Activated CD8-positive, alpha-beta memory T cell treated with anti-CD3 and anti-CD28 coated beads, Interleukin-2, amount 50 U/mL, for 1 hour (primary cell): ENCODE results near the gene CXCL13.
"Not testable (repeated sequence)": the region's sequence is repeated elsewhere in the genome, so short reads cannot be mapped to it uniquely, and the experiment has no call there.

Experiments used
- DNase-seq: peaks from one replicate; pipeline ENCODE4 v3.0.0-alpha.2; 2020; ENCODE audit errors: extremely low read depth

CXCL13 gene

GRCh38 chr4:77601614-77602187 lies 3.9 kb upstream of the CXCL13 start:
- DNase-seq = no peak

DNA sequence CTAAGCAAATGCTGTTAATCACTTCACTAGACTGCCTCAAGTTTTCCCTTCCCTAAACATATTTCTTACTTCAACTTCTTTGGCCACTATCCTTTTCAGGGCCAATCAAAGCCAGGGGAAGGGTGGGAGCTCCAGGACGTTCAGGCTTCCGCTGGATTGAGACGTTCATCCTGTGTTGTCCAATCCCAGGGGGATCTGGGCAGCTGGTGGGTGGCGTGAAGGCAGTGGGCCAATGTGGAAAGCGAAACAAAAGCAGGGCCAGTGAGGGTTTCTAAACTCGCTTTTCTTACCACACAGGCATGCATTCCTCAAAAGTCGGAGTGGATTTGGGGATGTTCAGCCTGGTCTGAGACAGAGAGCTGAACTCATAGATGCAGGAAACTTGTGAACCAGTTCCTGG lies 7.6 kb downstream of the CXCL13 start:
- no peak for DNase-seq

DNA sequence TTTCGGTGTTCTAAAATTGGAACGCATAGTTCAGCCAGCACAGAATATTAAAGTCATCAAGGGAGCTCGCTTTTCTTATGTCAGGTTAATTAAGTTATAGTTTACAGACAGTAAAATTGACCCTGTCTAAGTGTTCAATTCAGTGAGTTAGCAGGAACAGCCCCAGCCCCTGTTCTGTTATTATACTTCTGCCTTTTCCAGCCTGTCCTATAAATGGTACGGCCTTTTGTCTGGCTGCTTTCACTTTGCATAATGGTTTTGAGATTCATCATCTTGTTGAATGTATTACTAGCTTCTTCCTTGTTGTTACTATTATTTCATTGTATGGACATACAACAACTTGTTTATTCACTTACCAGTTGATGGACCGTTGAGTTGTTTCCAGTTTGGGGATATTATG lies 9.5 kb downstream of the CXCL13 start:
- no peak for DNase-seq

DNA sequence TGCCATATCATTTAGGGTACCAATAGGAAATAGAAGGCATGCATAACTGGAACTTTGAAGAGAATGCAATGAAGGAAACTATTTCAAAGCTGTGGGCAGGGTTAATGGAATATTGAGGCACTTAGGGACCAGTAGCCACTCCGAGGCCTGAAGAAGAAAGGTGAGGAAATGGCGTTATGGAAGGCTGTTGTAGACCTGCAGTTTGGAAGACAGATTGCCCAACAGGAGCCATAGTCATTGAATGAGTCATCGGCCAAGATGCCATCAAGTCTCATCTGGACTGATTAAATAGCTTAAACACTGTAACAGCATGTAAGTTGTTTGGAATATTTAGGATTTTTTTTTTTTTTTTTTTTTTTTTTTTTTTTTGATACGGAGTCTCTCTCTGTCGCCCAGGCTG lies 11.6 kb downstream of the CXCL13 start:
- DNase-seq = no peak

DNA sequence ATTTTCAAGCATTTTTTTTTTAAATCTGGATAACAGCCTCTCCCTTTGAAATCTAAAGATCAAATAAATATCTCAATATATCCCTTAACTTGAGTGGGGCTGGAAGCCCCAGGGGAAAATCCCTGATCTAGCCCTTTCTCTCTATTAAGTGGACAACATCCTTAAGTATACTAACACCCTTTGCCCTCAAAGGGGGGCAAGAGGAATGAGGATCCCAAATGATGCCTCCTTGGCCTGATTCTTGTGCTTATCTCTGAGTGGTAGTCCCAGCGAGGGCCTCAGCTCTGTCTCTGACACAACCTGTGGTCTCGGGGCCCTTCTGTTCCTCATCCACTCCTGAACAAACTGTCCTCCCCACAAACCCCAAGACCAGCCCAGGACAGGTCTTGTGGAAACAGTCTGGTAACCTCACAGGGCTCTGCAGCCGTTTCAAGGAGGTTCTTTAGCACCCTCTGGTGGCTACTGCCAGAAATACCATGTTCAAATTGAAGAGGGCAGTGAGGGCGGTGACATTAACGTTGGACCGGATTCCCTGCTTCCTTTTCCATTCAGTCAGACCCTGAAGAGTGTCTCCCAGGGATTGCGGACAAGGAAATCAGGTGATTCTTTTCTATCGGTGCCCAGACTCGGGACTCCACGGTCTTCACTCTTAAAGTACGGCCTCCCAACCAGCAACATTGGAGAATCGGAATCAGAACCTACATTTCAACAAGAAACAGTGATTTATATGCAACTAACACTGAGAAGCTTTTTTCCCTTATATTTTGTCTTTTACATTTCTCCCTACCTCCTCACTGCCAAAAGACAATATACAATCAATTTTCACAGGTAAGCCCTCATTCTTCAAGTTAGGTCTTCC lies 13.0 kb downstream of the CXCL13 start:
- no peak for DNase-seq

DNA sequence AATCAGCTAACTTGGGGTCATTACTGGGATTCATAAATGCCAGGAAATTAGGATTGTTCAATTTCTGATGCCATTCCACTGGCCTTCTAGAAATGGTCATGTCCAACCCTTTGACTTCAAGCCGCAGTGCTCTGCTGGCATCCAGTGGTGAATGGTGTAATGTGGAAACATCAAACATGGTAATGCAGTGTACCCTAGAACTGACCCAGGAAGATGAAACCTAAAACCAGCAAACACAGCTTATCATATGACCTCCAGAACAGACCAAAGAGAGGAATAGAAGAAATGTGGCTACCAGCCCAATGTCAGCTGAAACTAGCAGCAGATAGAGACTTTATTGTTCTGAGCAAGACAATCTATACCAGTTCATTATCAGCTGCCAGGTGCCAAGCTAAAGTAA lies 13.8 kb downstream of the CXCL13 start:
- DNase-seq = no peak

GRCh38 chr4:77621254-77621653 lies 15.6 kb downstream of the CXCL13 start:
- no peak for DNase-seq

- DNase-seq = no peak
Observed at GRCh38 chr4:77623091-77623490, 17.5 kb downstream of the CXCL13 start.

DNA sequence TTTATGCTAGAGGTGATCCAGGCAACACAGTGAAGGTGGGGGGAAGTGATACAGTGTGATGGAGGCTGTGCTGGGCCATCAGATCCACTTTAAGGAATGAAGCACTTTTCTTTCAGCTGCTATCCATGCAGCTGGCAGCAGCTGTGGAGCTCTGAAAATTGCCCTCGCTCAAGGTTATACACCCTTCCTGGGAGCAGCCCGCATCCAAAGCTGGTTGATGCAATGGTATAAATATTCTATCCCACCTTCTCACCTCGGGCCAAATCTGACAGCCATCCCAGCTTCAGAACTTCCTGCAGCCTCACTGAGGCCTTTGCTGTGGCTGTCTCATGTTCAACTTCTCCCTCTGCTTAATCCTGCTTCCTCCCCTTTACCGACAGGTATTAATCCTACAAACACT lies 18.6 kb downstream of the CXCL13 start:
- DNase-seq = no peak

DNA sequence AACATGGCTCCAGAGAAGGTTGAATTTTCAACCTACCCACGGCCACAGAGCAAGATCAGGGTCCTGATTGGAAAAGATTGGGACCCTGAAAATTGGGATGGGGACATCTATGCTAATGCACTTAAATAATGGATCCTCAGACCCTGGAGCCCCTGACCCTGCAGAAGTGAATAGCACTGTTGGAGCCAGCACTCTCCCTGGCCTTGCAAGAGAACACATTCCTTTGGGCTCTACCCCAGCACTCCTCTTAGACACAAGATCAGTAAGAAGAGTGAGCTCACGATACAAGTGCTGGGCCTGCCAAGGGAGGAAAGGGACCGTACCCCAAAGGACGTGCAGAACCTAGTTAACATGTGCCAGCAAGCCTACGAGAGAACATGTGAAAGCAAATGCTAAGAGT lies 19.9 kb downstream of the CXCL13 start:
- DNase-seq = no peak

- no peak for DNase-seq
Observed at GRCh38 chr4:77629885-77630284, 24.3 kb downstream of the CXCL13 start.

DNA sequence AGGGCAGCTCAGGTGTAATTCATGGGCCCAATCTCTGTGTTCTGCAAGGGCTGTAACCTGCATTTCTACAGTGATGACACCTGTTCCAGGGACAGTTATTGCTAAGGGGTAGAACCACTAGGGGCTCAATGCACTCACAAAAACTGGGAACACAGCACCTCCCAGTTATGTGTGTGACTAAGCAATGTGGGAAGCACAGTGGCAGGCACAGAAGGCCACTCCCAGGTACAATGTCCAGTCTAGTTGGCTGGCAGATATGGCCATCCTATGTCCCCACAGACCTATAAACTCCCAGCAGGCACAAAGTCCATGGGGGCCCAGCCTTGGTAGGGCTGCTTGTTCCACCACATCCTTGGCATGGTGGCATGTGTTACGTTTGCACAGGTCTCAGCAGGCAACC lies 25.7 kb downstream of the CXCL13 start:
- DNase-seq = no peak

DNA sequence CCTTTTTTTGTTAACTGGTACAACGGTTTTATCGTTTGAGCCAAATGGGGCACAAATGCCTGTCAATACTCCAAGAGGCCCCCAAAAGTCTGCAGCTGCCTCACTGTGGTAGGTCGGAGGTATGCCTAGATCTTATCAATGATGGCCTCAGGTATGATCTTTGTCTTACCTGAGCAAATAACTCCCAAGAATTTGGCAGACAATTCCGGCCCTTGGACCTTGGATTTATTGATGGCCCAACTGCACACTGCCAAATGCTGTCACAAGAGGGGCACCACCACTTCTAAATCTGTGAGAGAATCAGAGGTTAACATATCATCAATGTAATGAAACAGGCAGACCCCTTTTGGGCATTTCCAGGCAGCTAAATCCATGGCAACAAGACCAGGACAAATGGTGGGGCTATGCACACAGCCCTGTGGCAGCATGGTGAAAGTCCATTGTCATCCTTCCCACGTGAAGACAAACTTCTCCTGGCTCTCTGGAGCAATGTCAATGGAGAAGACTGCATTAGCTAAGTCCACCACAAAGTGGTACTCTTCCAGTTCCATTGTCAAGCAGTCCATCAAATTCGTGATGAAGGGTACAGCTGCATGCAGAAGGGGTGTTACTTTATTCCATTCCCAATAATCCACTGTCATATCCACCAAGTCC lies 28.6 kb downstream of the CXCL13 start:
- no peak for DNase-seq

GRCh38 chr4:77635246-77635645 lies 29.6 kb downstream of the CXCL13 start:
- no peak for DNase-seq

DNA sequence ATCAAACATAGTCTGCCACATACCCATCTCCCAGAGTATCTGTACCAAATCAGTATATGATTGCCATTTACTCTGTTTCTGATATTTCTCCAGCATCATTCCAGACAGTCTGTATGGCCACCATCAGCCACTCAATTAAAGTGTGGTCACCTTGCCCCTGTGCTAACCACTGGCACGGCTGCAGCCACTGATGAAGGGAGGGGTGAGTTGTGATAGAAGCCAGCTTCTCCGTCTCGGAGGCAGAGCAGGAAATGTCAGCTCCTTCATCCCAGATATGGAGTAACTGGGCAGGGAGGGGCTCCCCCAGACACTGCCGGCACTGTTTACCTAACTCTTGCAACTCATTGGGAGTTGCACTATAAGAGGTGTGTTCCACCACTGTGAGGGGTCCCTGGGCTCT lies 30.3 kb downstream of the CXCL13 start:
- no peak for DNase-seq

- DNase-seq = no peak
Observed at GRCh38 chr4:77636902-77637301, 31.3 kb downstream of the CXCL13 start.

DNA sequence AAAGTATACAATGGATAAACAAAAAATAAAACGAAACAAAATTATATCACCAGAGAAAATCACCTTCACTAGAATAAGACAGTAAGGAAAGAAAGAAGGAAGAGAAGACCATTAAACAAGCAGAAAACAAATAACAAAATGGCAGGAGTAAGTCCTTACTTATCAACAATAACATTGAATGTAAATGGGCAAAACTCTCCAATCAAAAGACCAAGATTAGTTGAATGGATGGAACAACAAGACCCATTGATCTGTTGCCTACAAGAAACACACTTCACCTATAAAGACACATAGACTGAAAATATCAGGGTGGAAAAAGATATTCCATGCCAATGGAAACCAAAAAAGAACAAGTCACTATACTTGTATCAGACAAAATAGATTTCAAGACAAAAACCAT lies 38.4 kb downstream of the CXCL13 start:
- not testable (repeated sequence) for DNase-seq

- DNase-seq = no peak
Observed at GRCh38 chr4:77650787-77651186, 45.2 kb downstream of the CXCL13 start.

DNA sequence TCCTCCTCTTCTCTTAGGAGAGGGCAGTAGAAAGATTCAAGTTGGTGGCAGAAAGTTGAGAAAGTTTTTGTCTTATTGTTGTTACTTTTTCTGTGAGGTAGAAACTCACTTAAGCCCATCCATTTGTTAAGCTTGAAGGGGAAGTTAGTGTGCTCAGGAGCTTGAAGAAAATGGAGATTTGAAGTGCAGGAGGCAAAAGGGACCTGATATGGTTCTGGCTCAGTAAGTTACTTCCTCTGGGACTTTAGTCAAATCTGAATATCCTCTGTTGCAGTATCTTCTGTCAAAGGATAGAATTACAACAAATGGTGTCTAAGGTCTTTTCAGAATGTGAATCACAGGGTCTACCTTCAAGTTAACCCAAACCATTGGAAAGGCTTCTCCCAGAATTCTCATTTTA lies 46.2 kb downstream of the CXCL13 start:
- no peak for DNase-seq

DNA sequence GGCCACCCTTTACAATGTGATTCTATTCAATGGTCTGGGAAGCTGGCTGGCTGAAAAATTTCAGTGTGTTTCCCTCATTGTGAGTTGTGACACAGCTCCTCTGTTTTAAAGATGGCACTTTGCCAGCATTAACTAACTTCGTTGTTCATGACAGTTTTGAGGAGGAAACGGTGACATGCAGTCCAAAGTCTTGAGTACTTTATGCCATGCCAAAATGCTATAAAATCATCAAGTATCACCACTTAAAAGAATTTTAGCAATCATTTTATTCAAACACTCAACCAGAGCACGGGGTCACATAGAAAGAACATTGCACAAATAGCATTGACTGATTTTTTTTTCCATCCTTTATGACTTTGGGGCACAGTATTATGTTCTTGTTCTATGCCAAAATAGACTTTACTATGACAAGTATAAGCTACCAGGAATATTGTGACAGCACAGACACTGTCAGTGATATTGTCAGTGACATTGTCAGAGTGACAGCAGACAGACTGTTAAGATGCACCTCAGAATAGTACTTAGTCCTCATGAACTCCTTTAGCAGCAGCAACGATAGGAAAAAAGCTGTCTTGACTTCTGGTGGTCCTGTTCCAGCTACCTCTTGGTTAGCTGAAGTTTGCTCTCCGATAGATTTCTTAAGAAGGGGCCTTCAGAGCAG lies 46.7 kb downstream of the CXCL13 start:
- DNase-seq = no peak

DNA sequence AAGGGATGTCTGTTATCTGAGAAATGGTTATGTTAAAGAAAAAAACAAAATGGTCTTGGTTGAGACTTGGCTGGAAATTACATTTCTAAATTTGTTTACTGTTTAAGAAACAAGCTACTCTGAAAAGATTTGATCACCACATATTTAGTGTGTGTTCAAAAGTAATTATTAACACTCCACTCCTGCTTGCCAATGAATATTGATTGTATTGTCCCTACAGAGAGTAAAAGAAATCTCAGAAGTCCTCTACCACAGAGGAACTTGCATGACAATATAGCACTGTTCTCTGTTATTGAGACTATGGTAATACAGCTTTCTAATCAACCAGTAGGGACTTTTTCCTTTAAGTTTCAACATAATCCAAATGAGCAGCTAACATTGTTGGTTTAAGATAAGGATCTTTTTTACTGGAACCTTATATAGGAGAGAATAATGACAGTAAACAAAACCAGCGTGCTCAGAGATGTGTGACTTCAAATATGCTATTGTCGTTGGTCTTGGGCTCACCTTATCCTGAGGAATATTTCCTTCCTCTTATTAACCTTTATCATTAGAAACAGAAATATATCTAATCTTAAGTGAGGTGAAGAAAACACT lies 47.6 kb downstream of the CXCL13 start:
- DNase-seq = no peak

DNA sequence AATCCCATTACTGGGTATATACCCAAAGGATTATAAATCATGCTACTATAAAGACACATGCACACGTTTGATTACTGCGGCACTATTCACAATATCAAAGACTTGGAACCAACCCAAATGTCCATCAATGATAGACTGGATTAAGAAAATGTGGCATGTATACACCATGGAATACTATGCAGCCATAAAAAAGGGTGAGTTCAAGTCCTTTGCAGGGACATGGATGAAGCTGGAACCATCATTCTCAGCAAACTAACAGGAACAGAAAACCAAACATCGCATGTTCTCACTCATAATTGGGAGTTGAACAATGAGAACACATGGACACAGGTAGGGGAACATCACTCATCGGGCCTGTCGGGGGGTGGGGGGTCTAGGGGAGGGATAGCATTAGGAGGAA lies 54.7 kb downstream of the CXCL13 start:
- DNase-seq = not testable (repeated sequence)
